ENCODE results near the gene HOXD4.

HOXD4 gene

GRCh38 chr2:176164201-176164600 is 12.9 kb downstream of the HOXD4 start:
- no peak for ATAC-seq
- TF ChIP-seq ZNF8 (CRISPR knock-in tag; IDR thresholded peaks at IDR 0.05) (no peak), ZNF565 (CRISPR knock-in tag; conservative IDR thresholded peaks at IDR 0.05; ENCODE audit: low read depth) (no peak), PATZ1 (CRISPR knock-in tag; IDR thresholded peaks at IDR 0.05; ENCODE audit: borderline replicate concordance) (no peak), ISL1 (CRISPR knock-in tag; IDR thresholded peaks at IDR 0.05) (no peak), TSHZ2 (CRISPR knock-in tag; IDR thresholded peaks at IDR 0.05) (no peak), TOX (CRISPR knock-in tag; IDR thresholded peaks at IDR 0.05; ENCODE audit: borderline replicate concordance) (no peak), ZC3H10 (CRISPR knock-in tag; IDR thresholded peaks at IDR 0.05) (no peak), POU6F1 (CRISPR knock-in tag; IDR thresholded peaks at IDR 0.05; ENCODE audit: borderline replicate concordance, low read depth) (no peak)

GRCh38 chr2:176164611-176165369 is 13.4 kb downstream of the HOXD4 start:
- no peak for ATAC-seq
- no peak for TF ChIP-seq POU6F1 (CRISPR knock-in tag; IDR thresholded peaks at IDR 0.05; ENCODE audit: borderline replicate concordance, low read depth)
- no peak for TF ChIP-seq ZC3H10 (CRISPR knock-in tag; IDR thresholded peaks at IDR 0.05)
- no peak for TF ChIP-seq PATZ1 (CRISPR knock-in tag; IDR thresholded peaks at IDR 0.05; ENCODE audit: borderline replicate concordance)
- TF ChIP-seq CSDC2 (CRISPR knock-in tag; IDR thresholded peaks at IDR 0.05), result no peak
- TF ChIP-seq ZNF8 (CRISPR knock-in tag; IDR thresholded peaks at IDR 0.05), result no peak
- TF ChIP-seq ZFP30 (CRISPR knock-in tag; IDR thresholded peaks at IDR 0.05), result no peak
- TF ChIP-seq TSHZ2 (CRISPR knock-in tag; IDR thresholded peaks at IDR 0.05), result no peak
- TF ChIP-seq RARB (CRISPR knock-in tag; IDR thresholded peaks at IDR 0.05), result no peak
- TF ChIP-seq ISL1 (CRISPR knock-in tag; IDR thresholded peaks at IDR 0.05), result no peak

- TF ChIP-seq OSR1 (CRISPR knock-in tag; IDR thresholded peaks at IDR 0.05), result no peak
- TF ChIP-seq PPARA (CRISPR knock-in tag; IDR thresholded peaks at IDR 0.05; ENCODE audit: borderline replicate concordance), result no peak
- no peak for TF ChIP-seq POU6F1 (CRISPR knock-in tag; IDR thresholded peaks at IDR 0.05; ENCODE audit: borderline replicate concordance, low read depth)
- no peak for TF ChIP-seq ZC3H10 (CRISPR knock-in tag; IDR thresholded peaks at IDR 0.05)
- no peak for TF ChIP-seq TOX (CRISPR knock-in tag; IDR thresholded peaks at IDR 0.05; ENCODE audit: borderline replicate concordance)
- TF ChIP-seq ZNF565 (CRISPR knock-in tag; conservative IDR thresholded peaks at IDR 0.05; ENCODE audit: low read depth), result no peak
- no peak for TF ChIP-seq ISL1 (CRISPR knock-in tag; IDR thresholded peaks at IDR 0.05)
- no peak for ATAC-seq
Observed at GRCh38 chr2:176165370-176166050, 14.2 kb downstream of the HOXD4 start.

Measured in SK-N-SH treated with all-trans-retinoic acid at 6 μM for 48 hours (cell line).